Occipital lobe (tissue), 2 donors: ENCODE measurements around the gene NEMP1. TPM values are rescaled to one million over a fixed set of nuclear protein-coding genes. Genes with fewer than 3 reads are reported as not detected.
A peak's percentile ranks its signal among the peaks of the same experiment; 100 is the strongest.

ENCODE experiments used
- DNase-seq: peaks from one replicate; lab custom pipeline; 2025; lab: John Stamatoyannopoulos, UW
- total RNA-seq: library from RNA; depleted of rRNA; stranded (reverse); fragments of >200 nt; gene quantifications from one replicate; pipeline ENCODE4 v1.2.3, GENCODE V29; 2014

NEMP1 gene
- total RNA-seq, 1 donor from 2014 or later = 7.6 TPM

DNA sequence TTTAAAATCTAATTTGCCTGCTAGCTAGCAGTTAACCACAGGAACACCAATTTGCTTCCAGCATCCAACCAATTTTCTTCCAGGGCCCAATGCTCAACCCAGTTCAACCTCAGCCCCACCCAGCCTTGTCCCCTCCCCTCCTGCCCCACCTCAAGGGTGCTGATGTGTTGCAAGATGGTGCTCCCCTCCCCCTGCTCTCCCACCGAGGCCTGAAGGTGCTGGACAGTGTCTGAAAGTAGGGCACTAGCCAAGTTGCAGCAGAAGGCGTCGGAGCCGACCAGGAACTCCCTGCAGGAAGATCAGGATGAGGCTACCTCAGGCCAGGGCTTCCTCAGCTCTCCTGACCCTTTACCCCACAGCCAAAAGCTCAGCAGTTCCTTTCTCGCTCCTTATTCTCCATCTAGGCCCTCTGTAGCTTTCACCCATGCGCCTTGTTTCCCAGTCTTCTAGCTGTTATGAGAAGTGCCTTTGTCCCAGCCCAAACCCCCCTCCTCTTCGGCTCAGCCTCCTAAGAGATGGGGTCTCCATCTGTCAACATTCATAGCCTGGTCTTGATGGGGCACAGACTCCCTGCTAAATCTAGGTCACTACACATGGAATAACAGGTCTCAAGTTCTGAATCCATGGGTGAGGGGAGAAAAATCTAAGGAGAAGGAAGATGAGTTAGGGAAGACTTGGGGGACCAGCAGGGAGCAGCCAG is 29.0 kb upstream of the NEMP1 start:
- no peak for DNase-seq

DNA sequence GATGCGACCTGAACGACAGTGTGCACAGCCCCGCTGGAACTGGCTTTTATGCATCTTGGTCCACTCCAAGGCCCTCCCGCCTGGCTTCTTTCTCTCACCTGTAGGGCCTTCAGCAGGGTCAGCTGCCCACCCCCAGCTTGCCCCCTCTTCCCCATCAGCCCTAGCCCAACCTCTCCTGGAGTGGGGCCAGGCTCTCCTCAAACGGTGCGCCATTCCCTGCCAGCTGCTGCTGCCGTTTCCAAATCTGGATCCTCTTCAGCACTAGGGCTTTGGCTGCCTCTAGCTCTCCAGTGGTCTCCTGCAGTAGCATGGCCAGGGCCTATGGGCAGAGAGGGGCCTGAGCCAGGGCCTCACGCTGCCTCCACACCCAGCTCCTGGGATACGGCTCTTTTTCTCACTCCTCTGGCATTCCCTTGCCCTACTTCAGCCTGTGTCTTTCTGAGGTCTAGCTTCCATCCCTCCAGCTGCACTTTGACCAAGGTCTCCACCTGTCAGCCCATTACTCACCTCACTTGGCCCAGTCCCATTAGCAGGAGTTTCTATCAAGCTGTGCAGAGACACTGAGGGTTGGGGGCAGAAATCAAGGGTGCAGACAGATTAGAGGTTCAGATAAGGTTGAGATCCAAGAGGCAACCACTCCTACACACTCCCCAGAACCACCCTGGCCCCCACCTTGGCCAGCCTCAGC is 27.6 kb upstream of the NEMP1 start:
- DNase-seq = no peak

DNA sequence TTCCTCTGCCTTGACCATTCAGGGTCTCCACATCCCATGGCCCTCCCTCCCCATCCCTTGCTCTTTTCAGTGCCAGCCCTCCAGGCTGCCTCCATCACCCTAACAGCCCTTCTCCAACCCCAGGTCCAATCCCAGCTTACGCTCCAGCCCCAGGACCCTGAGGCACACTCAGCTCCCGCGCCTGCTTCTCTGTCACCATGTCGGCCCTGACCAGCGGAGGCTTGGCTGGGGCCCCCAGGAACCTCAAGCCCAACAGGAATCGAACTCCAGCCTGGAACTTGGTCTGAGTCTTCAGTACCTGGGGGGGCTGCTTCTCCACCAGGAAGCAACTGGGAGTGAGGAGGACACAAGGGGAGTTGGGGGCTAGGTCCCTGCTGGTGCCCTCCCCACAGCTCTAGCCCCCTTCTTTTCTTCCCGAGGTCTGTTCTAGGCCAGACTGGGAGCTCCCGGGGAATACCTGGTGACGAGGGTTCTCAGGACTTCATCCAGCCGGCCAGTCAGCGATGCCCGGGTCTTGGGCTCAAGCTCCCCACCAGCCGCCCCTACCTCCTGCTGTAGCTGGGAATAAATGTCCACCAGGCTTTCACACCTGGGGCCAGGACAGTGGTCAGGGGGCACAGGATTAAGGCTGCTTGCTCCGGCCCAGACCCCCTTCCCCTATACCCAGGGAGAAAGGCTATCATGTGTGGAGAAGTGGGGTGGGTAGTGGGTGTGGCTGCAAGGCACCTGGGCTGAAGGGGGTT is 26.6 kb upstream of the NEMP1 start:
- no peak for DNase-seq

DNA sequence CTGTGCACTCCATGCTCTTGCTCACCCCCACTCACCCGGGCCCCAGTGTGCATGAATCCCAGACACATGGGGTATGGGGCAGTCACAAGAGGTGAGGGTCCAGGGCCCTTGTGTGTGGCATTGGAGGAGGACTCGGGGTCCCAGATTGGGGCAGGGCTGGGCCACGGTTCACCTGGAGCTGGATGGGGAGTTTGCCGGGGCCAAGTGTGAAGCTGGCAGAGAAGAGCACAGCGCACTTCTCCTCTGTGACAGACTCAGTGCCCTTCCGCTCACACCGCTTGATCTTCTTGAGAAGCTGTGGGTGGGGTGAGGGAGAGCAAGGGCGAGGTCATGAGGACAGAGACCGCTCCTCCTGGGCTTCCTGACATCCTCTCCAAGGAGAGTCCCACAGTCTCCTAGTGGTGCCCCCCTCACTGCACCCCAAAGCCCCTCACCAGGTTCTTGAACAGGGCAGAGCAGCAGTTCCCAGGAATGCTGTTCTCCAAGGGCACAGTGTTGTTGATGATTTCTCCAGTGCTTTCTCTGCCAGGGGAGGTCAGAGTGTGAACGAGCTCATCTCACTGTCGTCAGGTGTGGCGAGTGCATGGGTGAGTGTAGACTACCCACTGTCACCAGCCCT is 25.8 kb upstream of the NEMP1 start:
- DNase-seq = no peak

DNA sequence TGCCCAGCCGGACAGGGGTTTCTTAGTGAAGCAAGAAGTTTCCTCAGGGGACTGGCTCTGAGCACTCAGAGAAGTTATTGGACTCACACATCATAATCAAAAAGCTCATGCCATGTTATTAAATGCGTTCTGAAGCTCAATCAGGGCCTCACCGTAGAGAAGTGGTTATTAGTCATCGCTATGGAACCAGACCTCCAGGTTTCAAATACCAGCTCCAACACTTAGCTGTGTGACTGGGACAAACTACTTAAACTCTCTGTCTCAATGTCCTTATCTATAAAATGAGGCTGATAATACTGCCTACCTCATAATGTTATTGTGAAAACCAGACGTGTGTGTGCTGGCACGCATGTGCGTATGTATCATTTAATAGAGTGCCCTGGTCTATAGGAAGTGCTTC is 25.3 kb upstream of the NEMP1 start:
- no peak for DNase-seq

DNA sequence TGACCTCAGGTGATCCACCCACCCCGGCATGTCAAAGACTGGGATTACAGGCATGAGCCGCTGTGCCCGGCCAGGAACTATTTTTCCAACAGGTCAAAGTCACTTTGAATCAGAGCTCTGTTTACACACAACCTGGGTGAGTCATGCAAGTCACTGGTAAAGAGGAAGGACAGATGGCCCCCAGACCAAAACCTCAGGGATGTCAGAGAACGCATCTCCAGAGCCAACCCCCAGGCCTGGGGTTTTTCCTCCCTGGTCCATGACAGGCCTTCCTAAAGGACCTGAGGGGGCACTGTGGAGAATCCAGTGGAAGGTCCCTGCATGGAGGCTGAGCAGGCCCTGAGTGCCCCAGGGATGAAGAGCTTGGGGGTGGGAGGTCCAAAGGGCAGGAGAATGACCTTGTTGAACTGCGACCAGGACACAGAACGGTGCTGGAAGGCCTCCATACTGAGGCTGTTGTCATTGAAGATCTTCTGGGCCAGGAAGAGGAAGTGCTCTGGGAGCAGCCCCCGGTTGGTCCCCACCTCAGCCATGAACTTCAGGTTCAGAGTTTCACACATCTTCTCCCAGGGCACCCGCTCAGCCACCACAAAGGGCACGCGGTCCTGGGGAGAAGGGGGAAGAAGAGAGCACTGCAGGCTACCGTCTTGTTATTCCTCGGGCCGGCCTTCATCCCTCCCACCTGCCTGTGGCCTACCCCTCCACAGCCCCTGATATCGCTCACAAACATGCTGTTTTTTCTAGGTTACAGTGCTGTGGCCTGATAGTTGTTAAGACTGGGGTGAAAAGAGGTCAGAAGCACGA is 23.5 kb upstream of the NEMP1 start:
- DNase-seq = no peak

DNA sequence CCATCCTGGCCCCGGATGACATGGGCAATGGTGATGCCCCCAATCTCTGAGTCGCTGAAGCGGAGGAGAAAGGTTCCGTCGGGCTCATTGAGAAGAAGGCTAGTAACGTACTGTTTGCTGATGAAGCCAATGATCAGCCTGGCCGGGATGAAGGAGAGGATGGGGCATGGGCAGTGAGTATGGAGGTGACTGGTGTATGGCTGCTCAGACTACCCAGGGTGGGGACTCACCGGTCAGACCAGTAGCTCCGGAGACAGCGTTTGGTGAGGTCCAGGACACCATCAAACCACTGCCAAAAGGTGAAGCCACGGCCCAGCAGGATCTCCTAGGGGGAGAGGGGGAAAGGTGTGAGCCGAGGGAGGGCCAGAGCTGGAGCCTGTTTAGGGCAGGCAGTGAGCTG is 21.2 kb upstream of the NEMP1 start:
- no peak for DNase-seq

DNA sequence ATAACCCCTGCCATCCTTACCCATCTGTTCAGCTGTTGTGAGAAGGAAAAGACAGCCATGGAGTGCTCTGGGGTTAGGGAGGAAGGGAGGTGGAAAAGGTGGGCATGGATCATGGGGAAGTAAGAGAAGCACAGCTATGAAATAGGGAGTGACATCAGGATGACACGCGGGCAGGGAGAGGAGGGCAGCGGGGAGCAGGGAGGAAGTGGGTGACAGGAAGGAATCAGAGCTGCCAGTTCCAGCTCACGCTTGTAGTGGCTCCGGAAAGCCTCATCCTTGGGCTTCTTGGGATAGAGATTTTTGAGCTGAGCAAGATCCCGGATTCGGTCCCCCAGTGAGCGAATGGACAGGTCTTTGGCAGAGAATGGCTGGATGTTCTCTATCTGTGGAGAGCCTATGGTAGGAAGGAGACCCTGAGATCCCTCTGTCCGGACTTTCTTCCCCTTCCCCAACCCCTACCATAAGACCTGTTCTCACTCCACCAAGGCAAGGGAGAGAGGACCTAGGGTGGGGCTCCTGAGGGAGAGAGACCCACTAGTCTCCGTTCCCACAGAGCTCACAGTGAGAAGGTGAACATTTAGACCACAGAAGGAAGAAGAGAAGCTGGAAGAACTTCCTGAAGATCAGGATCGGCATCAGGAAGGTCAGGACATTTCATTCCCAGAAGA is 20.6 kb upstream of the NEMP1 start:
- DNase-seq = no peak

DNA sequence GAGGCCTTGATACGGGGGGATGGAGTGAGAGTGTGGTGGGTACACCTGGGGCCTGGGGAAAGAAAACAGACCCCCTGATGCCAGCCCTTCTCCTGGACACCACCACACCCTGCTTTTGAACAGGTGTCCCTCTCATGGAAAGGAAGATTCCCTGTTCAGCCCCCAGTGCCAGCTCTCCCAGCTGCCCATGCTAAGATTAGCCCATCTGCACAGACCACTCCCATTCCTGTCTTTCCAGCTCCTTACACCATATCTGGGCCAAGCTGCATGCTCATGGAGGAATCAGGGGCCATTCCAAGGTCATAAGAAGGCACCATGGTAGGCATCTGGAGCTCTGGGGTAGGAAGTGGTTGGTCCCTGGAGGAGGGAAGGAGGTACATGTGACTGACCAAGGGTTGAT is 20.0 kb upstream of the NEMP1 start:
- DNase-seq = no peak

DNA sequence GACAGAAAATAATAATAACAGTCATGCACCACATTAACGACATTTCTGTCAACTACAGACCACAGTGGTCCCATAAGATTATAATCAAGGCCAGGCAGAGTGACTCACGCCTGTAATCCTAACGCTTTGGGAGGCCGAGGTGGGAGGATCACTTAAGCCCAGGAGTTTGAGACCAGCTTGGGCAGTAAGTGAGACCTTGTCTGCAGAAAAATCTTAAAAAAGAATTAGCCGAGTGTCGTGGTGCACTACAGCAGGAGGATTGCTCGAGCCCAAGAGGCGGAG is 18.9 kb upstream of the NEMP1 start:
- no peak for DNase-seq

DNA sequence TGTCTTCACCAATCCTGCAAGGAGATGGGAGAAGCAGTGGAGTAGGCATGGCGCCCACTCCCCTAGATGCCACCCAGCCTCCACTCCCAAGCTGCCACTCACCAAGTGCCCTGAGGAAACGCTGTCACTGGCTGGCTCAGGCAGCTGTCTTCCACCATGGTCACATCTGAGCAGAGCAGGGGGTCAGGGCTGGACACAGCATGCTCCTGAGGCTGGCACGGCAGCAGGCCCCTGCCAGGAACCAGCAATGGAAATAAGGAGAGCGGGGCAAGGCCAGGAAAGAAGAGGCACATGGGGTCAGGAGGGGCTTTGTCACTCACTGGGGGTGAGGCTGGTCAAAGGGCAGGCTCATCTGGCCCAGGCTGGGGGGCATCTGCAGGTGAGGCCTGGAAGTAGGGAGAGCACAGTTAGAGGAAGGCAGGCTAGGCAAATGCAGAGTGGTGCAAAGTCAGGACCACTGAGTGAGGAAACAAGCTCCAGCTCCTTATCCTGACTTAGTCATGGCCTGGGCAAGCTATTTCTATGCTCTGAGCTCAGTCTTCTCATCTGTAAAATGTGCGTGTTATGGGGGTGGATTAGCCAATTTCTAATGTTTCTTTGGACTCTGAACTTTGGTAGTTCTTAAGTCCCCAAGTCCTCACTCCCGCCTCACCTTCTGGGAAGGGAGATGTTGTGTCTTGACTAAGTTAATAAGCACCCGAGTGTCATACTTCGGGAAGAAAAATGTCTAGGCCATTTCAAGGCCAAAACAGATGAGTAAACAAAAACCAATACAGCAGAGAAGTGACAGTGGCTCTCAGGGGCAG is 18.4 kb upstream of the NEMP1 start:
- no peak for DNase-seq

DNA sequence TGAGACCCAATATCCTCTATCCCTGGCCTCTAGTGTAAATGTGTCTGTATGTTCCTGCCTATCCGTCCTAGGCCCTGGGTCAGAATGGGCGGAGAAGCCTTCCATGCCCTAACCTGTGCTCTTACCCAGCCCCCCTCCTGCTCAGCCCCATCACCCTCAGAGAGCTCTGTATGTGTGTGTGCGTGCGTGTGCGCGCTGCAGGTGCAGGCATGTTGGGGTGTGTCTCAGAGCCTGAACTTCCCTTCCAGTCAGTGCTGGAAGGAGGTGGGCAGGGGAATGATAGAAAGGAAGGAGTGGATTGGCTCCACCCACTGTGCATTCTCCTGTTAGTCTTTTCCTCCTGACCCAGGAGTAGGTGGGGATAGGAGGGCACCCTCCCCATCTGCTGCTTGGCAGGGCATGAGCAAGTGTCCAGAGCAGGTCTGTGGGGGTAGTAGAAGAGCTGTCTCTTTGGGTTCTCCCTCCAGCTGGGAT is 17.5 kb upstream of the NEMP1 start:
- DNase-seq = no peak

DNA sequence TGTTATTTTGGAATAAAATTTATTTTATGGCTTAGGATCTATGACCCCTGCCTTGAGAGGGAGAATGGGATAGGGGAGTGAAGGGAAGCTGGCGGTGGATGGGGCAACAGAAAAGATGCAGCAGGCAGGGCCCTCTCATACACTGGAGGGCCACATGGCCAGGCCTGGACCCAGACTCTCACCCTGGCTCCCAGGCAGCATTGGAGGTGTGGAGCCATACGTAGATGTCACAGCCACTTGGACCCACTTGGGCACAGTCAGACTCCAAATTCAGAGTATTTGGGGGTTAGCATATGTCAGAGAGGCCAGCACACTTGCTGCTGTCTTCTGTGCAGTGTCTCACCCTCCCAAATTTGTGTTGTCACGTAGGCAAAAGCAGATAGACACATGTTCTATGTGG is 16.8 kb upstream of the NEMP1 start:
- no peak for DNase-seq

DNA sequence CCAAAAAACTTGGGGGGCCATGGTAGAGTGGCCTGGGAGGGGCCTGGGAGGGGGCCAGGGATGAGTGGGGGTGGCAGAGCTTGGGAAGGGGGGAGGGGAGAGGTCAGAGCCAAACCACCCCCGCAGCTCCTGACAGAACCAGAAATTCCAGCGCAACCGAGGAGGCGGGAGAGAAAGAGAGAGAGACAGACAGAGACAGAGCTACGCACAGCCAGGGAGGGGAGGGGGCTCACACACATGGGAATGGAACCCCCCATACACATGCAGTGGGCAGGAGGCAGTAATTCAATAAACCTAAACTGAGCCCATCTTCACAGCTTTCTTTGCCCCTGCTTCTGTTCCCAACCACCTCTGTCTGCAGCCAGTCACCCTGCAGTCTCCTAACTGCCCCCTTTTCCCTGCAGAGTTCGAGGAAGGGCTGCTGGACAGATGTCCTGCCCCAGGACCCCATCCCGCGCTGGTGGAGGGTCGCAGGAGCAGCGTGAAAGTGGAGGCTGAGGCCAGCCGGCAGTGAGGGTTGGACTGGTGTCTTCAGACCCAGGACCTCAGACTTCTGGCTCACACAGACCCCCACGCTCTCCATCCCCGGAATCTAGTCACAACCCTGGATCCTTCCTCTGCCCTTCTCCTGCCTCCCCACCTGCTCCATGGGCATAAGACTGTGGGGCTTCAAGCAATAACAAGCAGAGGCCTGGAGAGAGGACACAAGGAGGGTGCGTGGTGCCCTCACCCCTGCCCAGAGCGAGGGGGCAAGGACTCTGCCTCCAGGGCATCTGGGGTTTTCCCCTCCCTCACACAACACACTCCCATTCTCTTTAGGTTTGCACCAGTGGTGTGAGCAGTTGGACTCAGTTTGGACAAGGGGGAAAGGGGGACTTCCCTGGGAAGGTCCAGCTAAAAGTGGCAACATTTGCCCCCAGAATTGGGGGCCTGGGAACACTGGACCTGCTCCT is 15.9 kb upstream of the NEMP1 start:
- DNase-seq = no peak

DNA sequence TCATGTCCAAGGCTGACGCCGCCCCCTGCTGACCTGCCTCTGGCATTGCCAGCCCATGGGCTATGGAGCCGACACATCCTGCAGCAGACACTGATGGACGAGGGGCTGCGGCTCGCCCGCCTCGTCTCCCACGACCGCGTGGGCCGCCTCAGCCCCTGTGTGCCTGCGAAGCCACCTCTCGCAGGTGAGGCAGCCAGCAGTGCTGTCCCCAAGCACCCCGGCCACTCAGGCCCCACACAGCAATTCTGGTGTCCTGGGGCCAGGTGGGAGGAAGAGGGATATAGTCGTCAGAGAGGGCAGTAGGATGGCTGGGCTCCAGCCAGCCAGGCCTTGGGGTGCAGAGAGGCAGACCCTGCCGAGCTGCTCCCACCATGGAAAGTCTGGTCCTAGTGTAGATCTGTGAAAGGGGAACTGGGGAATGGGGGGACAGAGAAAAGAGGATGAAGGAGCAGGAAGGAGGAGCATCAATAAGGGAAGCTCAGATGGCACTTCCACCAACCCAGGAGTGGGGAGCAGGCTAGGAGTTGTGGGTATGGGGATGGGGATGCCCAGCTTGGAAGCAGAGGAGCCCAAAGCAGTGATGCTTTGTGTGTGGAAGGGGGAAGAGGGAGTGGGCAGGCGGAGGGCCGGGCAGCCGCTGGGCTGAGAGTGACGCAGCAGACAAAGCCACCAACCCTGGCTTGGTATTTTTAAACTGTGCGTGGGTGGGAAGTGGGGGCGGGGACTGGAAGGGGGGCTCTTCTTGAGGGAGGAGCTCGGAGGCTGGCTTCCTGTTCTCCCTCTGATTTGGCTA is 15.0 kb upstream of the NEMP1 start:
- peak; percentile 72 for DNase-seq

DNA sequence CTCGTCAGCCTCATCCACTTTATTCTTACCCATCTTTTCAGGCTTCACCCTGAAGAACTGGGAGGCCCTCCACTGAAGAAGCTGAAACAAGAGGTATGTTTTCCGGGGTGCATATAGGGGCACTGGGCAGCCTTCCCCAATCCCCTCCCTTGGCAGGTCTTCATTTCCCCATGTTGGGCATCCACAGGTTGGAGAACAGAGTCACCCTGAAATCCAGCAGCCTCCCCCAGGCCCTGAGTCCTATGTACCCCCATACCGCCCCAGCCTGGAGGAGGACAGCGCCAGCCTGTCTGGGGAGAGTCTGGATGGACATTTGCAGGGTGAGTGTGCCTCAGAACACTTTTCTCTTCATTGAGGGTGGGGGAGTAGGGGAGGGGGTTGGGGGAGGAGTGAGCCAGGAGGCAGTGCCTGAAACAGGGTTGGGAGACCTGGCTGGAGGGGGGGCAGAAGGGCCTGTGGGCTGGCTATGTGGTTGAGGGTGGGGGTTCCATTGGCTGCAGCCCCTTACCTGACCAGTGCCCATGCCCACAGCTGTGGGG is 14.4 kb upstream of the NEMP1 start:
- DNase-seq = no peak

DNA sequence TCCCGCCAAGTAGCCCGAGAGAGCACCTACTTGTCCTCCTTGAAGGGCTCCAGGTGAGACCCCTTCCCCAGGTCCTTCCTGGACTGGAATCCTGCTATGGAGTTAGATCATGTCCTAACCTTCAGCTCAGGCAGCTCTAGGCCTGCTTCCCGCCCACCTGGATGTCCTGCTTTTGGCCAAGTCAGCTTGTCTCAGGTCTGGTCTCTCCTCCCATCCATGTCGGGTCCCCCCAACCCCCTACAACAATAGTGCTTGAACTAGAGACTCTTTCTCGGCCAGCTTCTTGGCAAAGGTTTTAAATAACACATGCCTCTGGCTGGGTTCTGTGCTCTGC is 13.9 kb upstream of the NEMP1 start:
- no peak for DNase-seq
